Pancreas (tissue), 10 donors: ENCODE data around the gene PCK2. TPM values are rescaled to one million over a fixed set of nuclear protein-coding genes. Genes with fewer than 3 reads are reported as not detected.

Experiments
- ATAC-seq, 4 donors: fragments of 200-7000 bp; cut with Tn5 transposase; one replicate each; pipeline versions ENCODE4 v1.8.0 to v1.9.1; 2020; ENCODE audit warnings: mild to moderate bottlenecking in 4 of 4, moderate library complexity in 4 of 4
- DNase-seq, 6 donors: peaks; one replicate each; pipeline ENCODE4 v3.0.0-alpha.2; 2020
- FAIRE-seq: peaks from 2 replicates; lab custom pipeline; 2012; peaks lifted over from hg19 to GRCh38; lab: Jason Lieb, UNC
- H3K27ac ChIP-seq, 4 donors: fragments of 200-600 bp; sonication (generic); 1 replicate in 3 of 4; 2 replicates in 1 of 4; pipeline versions ENCODE4 v1.5.0 to v1.8.0; 2020
- H3K27me3 ChIP-seq, 4 donors: fragments of 200-600 bp; one replicate each; pipeline ENCODE4 v1.8.0; 2021
- H3K36me3 ChIP-seq, 3 donors: fragments of 200-600 bp; sonication (generic) in 1 of 3; one replicate each; pipeline versions ENCODE4 v1.5.0 to v1.8.0; 2020 to 2021
- H3K4me1 ChIP-seq, 3 donors: fragments of 200-600 bp; one replicate each; pipeline ENCODE4 v1.8.0; 2021
- H3K4me3 ChIP-seq, 4 donors: fragments of 200-600 bp; sonication (generic) in 2 of 4; one replicate each; pipeline versions ENCODE4 v1.5.0 to v1.8.0; 2020 to 2021
- H3K9me3 ChIP-seq, 4 donors: fragments of 200-600 bp; one replicate each; pipeline ENCODE4 v1.8.0; 2021
- WGBS, 2 donors: extraction: QIAGEN DNeasy Blood & Tissue Kit; methylation state at CpG; one replicate each; pipeline ENCODE4 v1.1.7; 2013; 5-methylcytosine and 5-hydroxymethylcytosine counted together
- intact Hi-C, 3 donors: fragments of 100-400 bp; cut with DNase I; formaldehyde crosslinking; loops; one replicate each; pipeline versions ENCODE4 v1.11.1 to v1.14.2; 2022
- polyA plus RNA-seq, 2 donors: library from polyadenylated mRNA; stranded (reverse); fragments of 200-250 nt; gene quantifications; one replicate each; pipeline ENCODE4 v1.2.3, GENCODE V29; 2013
- total RNA-seq, 6 donors: library from RNA; stranded (reverse); fragmentation: NEBNext Ultra II Directional in 4 of 6; extraction: Animal tissue kit (Norgen Biotek cat#: 25700) in 4 of 6; gene quantifications; one replicate each; pipeline versions ENCODE4 v1.2.1 to v1.2.4, GENCODE V29; 2021 to 2023
- TF ChIP-seq, protein P1 (sequence below), 4 donors: fragments of 200-600 bp; sonication (generic) in 3 of 4; IDR thresholded peaks; one replicate each; pipeline versions ENCODE4 v1.5.0 to v1.8.0; 2021; ENCODE audit warnings: antibody characterized with exemption in 4 of 4
- donor health status: healthy with polysubstance abuse.
- donor health status: DM: no; HTN: no; CAD: no; lungs with moderate emphysema.
- donor health status: DM: no; HTN: no; CAD: no.
- donor health status: control.
- donor health status: control.
- donor health status: Bipolar disorder and iron deficiency.
- donor health status: DM: yes; HTN: yes; CAD: no.
- donor health status: DM: no; HTN: no; CAD: no.
- donor health status: DM: no; HTN: no; CAD: no.
- donor health status: DM: yes; HTN: yes; CAD: no.

The PCK2 gene
- total and polyA plus RNA-seq, 8 donors: 12.8 to 146 (median 21.0) TPM

DNA sequence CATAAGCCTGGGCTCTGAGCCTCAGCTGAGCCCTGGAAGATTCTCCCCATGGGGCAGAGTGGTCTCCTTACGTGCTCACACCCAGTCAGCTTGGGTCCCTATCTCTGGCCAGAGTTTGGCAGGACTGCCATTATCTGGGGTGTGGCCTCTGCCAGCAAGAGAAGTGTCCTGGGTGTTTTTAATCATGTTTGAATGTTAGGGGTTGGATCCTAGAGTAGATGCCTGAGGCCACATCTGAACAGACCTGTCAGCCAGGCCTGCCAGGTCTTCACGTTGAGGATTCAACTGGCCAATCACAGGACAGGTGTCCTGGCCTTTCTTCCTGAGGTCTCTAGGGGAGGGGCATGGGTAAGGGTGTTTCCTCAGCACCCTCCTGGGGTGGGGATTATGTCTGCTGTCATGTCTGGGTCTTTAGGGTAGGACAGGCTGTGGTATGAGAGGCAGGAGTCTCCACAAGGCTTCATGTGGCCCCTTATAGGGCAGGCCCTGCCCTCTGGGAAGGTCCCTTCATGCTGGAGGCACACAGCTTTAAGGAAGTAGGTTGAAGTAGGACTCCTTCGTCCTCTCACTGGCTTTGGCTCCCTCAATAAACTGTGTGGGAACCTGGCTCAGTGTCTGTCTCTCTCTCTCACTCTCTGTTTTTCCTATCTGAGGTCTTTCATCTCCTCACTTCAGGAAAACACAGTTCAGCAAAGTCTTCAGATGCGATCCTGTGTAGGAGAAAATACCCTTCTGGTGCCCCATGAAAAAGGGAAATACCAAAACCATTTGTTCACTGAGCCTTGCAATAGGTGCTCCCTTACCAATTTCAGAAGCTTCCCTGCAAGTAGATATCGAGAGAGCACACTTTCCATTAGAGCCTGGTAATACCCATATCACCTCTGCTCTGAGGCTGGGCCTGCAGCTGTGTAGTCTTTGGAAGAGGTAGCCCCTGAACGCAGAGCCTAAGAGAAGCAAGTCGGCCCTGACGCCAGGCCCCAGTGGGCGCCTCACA lies 29.6 kb downstream of the PCK2 start:
- Histone ChIP-seq H3K27me3 (no peaks in the 10 kb centered on the region), H3K4me1 (no peaks in the 10 kb centered on the region), H3K36me3 (peaks cover 0 to 45% (median 42%) of the 10 kb centered on the region in 3 donors), H3K9me3 (no peaks in the 10 kb centered on the region), H3K4me3 (no peak overlapping the region), H3K27ac (no peak overlapping the region)
- ATAC-seq: no peak
- intact Hi-C loops: no loop called here
- 86 to 89% methylated on average over 9 of the region's 9 CpGs for WGBS, 2 donors
- no peak for FAIRE-seq
- TF ChIP-seq, protein P1, sequence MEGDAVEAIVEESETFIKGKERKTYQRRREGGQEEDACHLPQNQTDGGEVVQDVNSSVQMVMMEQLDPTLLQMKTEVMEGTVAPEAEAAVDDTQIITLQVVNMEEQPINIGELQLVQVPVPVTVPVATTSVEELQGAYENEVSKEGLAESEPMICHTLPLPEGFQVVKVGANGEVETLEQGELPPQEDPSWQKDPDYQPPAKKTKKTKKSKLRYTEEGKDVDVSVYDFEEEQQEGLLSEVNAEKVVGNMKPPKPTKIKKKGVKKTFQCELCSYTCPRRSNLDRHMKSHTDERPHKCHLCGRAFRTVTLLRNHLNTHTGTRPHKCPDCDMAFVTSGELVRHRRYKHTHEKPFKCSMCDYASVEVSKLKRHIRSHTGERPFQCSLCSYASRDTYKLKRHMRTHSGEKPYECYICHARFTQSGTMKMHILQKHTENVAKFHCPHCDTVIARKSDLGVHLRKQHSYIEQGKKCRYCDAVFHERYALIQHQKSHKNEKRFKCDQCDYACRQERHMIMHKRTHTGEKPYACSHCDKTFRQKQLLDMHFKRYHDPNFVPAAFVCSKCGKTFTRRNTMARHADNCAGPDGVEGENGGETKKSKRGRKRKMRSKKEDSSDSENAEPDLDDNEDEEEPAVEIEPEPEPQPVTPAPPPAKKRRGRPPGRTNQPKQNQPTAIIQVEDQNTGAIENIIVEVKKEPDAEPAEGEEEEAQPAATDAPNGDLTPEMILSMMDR (IDR thresholded peaks at IDR 0.05): no peak
- DNase-seq: no peak

DNA sequence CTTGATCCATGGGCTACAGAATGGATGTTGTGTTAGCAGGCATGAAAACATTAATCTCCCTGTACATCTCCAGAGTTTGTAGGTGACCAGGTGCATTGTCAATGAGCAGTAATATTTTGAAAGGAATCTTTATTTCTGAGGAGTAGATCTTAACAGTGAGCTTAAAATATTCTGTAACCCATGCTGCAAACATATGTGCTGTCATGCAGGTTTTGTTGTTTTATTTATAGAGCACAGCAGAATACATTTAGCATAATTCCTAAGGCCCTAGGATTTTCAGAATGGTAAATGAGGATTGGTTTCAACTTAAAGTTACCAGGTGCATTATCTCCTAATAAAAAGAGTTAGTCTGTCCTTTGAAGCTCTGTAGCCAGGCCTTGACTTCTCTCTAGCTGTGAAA lies 32.8 kb downstream of the PCK2 start:
- intact Hi-C loops: no loop called here
- no peak for FAIRE-seq
- Histone ChIP-seq H3K36me3 (peaks cover 0 to 16% (median 12%) of the 10 kb centered on the region in 3 donors), H3K9me3 (no peaks in the 10 kb centered on the region), H3K4me1 (peaks cover 15 to 17% (median 15%) of the 10 kb centered on the region in 3 donors), H3K4me3 (no peak overlapping the region), H3K27ac (no peak overlapping the region), H3K27me3 (no peaks in the 10 kb centered on the region)
- no peak for ATAC-seq
- DNase-seq: no peak
- TF ChIP-seq, protein P1 (IDR thresholded peaks at IDR 0.05): no peak

DNA sequence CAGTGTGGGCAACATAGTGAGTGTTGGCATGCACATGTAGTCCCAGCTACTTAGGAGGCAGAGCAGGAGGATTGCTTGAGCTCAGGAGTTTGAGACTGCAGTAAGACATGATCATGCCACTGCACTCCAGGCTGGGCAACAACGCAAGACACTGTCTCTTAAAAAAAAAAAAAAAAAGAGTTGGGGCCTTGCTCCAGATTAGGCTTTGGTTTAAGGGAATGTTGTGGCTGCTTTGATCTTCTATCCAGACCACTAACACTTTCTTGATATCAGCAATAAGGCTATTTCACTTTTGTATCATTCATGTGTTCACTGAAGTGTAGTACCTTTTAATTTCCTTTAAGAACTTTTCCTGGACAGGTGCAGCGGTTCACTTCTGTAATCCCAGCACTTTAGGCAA lies 33.6 kb downstream of the PCK2 start:
- intact Hi-C loops: no loop called here
- Histone ChIP-seq H3K27me3 (no peaks in the 10 kb centered on the region), H3K36me3 (peaks cover 0 to 9% (median 6%) of the 10 kb centered on the region in 3 donors), H3K9me3 (no peaks in the 10 kb centered on the region), H3K4me1 (peaks cover 19 to 24% (median 22%) of the 10 kb centered on the region in 3 donors), H3K27ac (no peak overlapping the region), H3K4me3 (no peak overlapping the region)
- FAIRE-seq (no peak), DNase-seq (no peak), ATAC-seq (no peak)
- TF ChIP-seq, protein P1 (IDR thresholded peaks at IDR 0.05): no peak
- WGBS, 2 donors: 95% methylated on average over 2 of the region's 2 CpGs

DNA sequence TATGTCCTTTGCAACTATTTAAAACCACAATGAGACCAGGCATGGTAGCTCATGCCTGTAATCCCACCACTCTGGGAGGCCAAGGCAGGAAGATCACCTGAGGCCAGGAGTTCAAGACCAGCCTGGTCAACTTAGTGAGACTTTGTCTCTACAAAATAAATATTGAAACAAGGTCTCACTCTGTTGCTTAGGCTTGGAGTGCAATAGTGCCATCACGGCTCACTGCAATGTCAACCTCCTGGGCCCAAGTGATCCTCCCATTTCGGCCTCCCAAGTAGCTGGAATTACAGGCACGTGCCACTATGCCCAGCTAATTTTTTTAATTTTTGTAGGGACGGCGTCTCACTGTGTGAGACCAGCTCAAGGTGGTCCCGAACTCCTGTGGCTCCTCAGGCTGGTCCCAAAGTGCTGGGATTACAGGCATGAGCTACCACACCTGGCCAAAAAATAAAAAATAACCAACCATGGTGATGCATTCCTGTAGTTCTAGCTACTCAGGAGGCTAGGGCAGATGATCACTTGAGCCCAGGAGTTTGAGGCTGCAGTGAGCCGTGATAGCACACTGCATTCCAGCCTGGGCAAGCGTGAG lies 35.4 kb downstream of the PCK2 start:
- intact Hi-C loops: no loop called here
- Histone ChIP-seq H3K4me1 (peaks cover 19 to 24% (median 22%) of the 10 kb centered on the region in 3 donors), H3K27ac (no peak overlapping the region), H3K27me3 (no peaks in the 10 kb centered on the region), H3K4me3 (no peak overlapping the region), H3K9me3 (no peaks in the 10 kb centered on the region), H3K36me3 (no peaks in the 10 kb centered on the region)
- WGBS, 2 donors: 90 to 97% methylated on average over 8 of the region's 8 CpGs
- TF ChIP-seq, protein P1 (IDR thresholded peaks at IDR 0.05): no peak
- DNase-seq (no peak), FAIRE-seq (no peak), ATAC-seq (no peak)
